ENCODE results near the gene CACNA1A.

Gene CACNA1A

GRCh38 chr19:13410946-13411345, 95.3 kb downstream of the CACNA1A start:
- Histone ChIP-seq H3K4me2 (ENCODE audit: low read length) (no peak overlapping the region), H3K36me3 (ENCODE audit: insufficient read depth, low read length) (no peaks in the 10 kb centered on the region), H3K27me3 (ENCODE audit: insufficient read depth, low read length) (0 out of 2 replicates have a peak, but pooled peaks cover 4% of the 10 kb centered on the region), H3K4me3 (ENCODE audit: low read depth, low read length, poor library complexity, severe bottlenecking) (no peak overlapping the region), H3K9me3 (ENCODE audit: low read length) (no peaks in the 10 kb centered on the region), H3F3A (ENCODE audit: insufficient read depth, low read length) (no peaks in the 10 kb centered on the region), H3K27ac (ENCODE audit: low read depth, low read length, poor library complexity, severe bottlenecking) (no peak overlapping the region), H3K79me2 (ENCODE audit: insufficient read depth, low read length) (no peaks in the 10 kb centered on the region), H3K9ac (ENCODE audit: low read length) (no peak overlapping the region), H4K20me1 (ENCODE audit: insufficient read depth, low read length) (no peaks in the 10 kb centered on the region), H3K4me1 (ENCODE audit: insufficient read depth, low read length, severe bottlenecking) (no peaks in the 10 kb centered on the region), H2AFZ (ENCODE audit: low read length) (no peak overlapping the region), H3K9me2 (ENCODE audit: low read depth, low read length) (no peaks in the 10 kb centered on the region)
- no peak for TF ChIP-seq EZH2 (IDR thresholded peaks at IDR 0.05; ENCODE audit: borderline replicate concordance, low read length)
- no peak for TF ChIP-seq CTCF (IDR thresholded peaks at IDR 0.05; ENCODE audit: low read length)

GRCh38 chr19:13408889-13409518, 97.3 kb downstream of the CACNA1A start:
- H4K20me1 ChIP-seq (ENCODE audit: insufficient read depth, low read length), result no peaks in the 10 kb centered on the region
- no peaks in the 10 kb centered on the region for H3K4me1 ChIP-seq (ENCODE audit: insufficient read depth, low read length, severe bottlenecking)
- H2AFZ ChIP-seq (ENCODE audit: low read length), result no peak overlapping the region
- no peaks in the 10 kb centered on the region for H3K9me2 ChIP-seq (ENCODE audit: low read depth, low read length)
- H3K27me3 ChIP-seq (ENCODE audit: insufficient read depth, low read length), result 0 out of 2 replicates have a peak, but pooled peaks cover 4% of the 10 kb centered on the region
- no peak overlapping the region for H3K4me3 ChIP-seq (ENCODE audit: low read depth, low read length, poor library complexity, severe bottlenecking)
- no peak overlapping the region for H3K4me2 ChIP-seq (ENCODE audit: low read length)
- no peak for TF ChIP-seq CTCF (IDR thresholded peaks at IDR 0.05; ENCODE audit: low read length)
- TF ChIP-seq EZH2 (IDR thresholded peaks at IDR 0.05; ENCODE audit: borderline replicate concordance, low read length), result no peak
- H3F3A ChIP-seq (ENCODE audit: insufficient read depth, low read length), result no peaks in the 10 kb centered on the region
- H3K9ac ChIP-seq (ENCODE audit: low read length), result no peak overlapping the region
- H3K27ac ChIP-seq (ENCODE audit: low read depth, low read length, poor library complexity, severe bottlenecking), result no peak overlapping the region
- H3K79me2 ChIP-seq (ENCODE audit: insufficient read depth, low read length), result no peaks in the 10 kb centered on the region
- no peaks in the 10 kb centered on the region for H3K9me3 ChIP-seq (ENCODE audit: low read length)
- no peaks in the 10 kb centered on the region for H3K36me3 ChIP-seq (ENCODE audit: insufficient read depth, low read length)

DNA sequence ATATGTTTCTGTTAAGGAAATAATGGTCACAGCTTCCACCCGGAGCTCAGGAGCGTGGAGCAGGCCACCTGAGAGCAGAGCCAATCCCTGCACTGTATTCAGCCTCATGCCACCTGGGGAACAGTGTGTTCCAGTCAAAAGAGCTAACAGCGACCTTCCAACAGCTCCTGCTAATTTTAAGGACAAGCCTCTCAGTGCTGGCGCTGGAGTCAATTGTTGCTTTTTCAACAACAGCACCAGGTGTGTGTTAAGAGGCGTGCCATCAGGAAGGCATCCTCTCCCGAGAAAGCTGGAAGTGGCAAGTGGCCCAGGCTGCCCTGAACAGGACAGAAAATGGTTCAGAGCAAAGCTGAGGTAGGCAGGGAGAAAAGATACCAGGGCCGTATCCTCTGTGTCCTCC, 102.0 kb downstream of the CACNA1A start:
- Histone ChIP-seq H3K4me1 (ENCODE audit: insufficient read depth, low read length, severe bottlenecking) (no peaks in the 10 kb centered on the region), H3F3A (ENCODE audit: insufficient read depth, low read length) (no peaks in the 10 kb centered on the region), H3K79me2 (ENCODE audit: insufficient read depth, low read length) (no peaks in the 10 kb centered on the region), H3K27ac (ENCODE audit: low read depth, low read length, poor library complexity, severe bottlenecking) (no peak overlapping the region), H3K27me3 (ENCODE audit: insufficient read depth, low read length) (0 out of 2 replicates have a peak, but pooled peaks cover 4% of the 10 kb centered on the region), H3K4me3 (ENCODE audit: low read depth, low read length, poor library complexity, severe bottlenecking) (no peak overlapping the region), H3K9me3 (ENCODE audit: low read length) (no peaks in the 10 kb centered on the region), H3K36me3 (ENCODE audit: insufficient read depth, low read length) (no peaks in the 10 kb centered on the region), H4K20me1 (ENCODE audit: insufficient read depth, low read length) (no peaks in the 10 kb centered on the region), H2AFZ (ENCODE audit: low read length) (no peak overlapping the region), H3K9ac (ENCODE audit: low read length) (no peak overlapping the region), H3K9me2 (ENCODE audit: low read depth, low read length) (no peaks in the 10 kb centered on the region), H3K4me2 (ENCODE audit: low read length) (no peak overlapping the region)
- no peak for TF ChIP-seq EZH2 (IDR thresholded peaks at IDR 0.05; ENCODE audit: borderline replicate concordance, low read length)
- TF ChIP-seq CTCF (IDR thresholded peaks at IDR 0.05; ENCODE audit: low read length), result no peak
